Measurements from ENCODE around the gene DNM2. TPM values are rescaled to one million over a fixed set of nuclear protein-coding genes. Genes with fewer than 3 reads are reported as not detected.

Gene DNM2
- total and polyA plus RNA-seq, 2 of the 13 experiments (the other 11 are each of a cell fraction or from before 2014, with no cell fraction given): 41.7 to 59.8 TPM

DNA sequence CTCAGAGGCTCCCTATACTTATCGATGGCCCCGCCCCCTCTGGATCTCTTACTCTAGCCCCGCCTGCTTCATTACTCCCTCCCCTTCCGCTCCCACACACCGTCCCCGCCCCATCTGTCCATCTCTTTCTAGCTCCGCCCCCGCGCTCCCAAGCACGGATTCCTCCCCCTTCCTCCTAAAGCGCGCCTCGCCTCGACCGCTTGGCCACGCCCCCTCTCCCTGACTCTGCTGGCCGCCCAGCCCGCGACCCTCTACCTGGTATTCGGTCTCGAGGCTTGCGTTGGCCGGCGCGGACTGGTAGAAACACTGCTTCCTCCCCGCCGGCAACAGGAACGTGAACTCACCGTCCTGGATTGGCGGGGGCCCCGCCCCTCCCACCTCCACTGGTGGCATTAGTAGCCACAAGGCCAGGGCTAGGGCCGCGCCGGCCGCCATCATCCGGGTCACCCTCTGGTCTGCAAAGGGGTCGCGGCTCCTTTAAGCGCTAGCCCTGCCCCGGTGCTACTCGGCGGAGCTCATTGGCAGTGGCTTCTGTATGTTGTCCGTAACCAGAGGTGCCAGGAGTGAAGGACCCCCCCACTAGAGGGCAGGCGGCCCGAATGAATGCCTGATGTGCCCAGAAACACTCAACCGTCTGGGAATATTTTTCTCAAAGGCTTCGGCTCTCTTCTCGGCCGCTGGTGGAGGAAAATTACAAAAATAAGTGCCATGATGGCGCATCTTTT, 118.0 kb downstream of the DNM2 start, which contains the start of gene TMED1 (continued):
- TF ChIP-seq, protein P1, sequence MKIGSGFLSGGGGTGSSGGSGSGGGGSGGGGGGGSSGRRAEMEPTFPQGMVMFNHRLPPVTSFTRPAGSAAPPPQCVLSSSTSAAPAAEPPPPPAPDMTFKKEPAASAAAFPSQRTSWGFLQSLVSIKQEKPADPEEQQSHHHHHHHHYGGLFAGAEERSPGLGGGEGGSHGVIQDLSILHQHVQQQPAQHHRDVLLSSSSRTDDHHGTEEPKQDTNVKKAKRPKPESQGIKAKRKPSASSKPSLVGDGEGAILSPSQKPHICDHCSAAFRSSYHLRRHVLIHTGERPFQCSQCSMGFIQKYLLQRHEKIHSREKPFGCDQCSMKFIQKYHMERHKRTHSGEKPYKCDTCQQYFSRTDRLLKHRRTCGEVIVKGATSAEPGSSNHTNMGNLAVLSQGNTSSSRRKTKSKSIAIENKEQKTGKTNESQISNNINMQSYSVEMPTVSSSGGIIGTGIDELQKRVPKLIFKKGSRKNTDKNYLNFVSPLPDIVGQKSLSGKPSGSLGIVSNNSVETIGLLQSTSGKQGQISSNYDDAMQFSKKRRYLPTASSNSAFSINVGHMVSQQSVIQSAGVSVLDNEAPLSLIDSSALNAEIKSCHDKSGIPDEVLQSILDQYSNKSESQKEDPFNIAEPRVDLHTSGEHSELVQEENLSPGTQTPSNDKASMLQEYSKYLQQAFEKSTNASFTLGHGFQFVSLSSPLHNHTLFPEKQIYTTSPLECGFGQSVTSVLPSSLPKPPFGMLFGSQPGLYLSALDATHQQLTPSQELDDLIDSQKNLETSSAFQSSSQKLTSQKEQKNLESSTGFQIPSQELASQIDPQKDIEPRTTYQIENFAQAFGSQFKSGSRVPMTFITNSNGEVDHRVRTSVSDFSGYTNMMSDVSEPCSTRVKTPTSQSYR (CRISPR knock-in tag; IDR thresholded peaks at IDR 0.05; ENCODE audit: borderline replicate concordance): no peak
- TF ChIP-seq TAF1 (CRISPR knock-in tag; IDR thresholded peaks at IDR 0.05) (peak; percentile 79), ZBTB3 (CRISPR knock-in tag; IDR thresholded peaks at IDR 0.05; ENCODE audit: borderline replicate concordance, low read depth) (peak; percentile 63; the same call in 1 of the 2 replicates), RBFOX2 (IDR thresholded peaks at IDR 0.05; ENCODE audit: low read depth, low read length) (peak; percentile 94), BRD4 (CRISPR knock-in tag; IDR thresholded peaks at IDR 0.05) (no peak), ZIK1 (CRISPR knock-in tag; IDR thresholded peaks at IDR 0.05; ENCODE audit: borderline replicate concordance, low read depth) (no peak), ONECUT2 (CRISPR knock-in tag; IDR thresholded peaks at IDR 0.05) (no peak), HIVEP1 (CRISPR knock-in tag; IDR thresholded peaks at IDR 0.05) (no peak), YEATS2 (CRISPR knock-in tag; IDR thresholded peaks at IDR 0.05; ENCODE audit: borderline replicate concordance) (peak; percentile 80; the same call in 1 of the 2 replicates), CBFB (CRISPR knock-in tag; IDR thresholded peaks at IDR 0.05) (no peak), ZNF776 (CRISPR knock-in tag; IDR thresholded peaks at IDR 0.05) (peak; percentile 16; the same call in 1 of the 2 replicates), SP5 (CRISPR knock-in tag; IDR thresholded peaks at IDR 0.05; ENCODE audit: borderline replicate concordance, low read depth) (no peak; the same call in 1 of the 2 replicates), ZNF432 (CRISPR knock-in tag; IDR thresholded peaks at IDR 0.05; ENCODE audit: borderline replicate concordance) (no peak), REL (CRISPR knock-in tag; conservative IDR thresholded peaks at IDR 0.05) (peak; percentile 50; the same call in 1 of the 2 replicates), ZFP1 (CRISPR knock-in tag; IDR thresholded peaks at IDR 0.05) (peak; percentile 8; the same call in 1 of the 2 replicates), POLR2A (IDR thresholded peaks at IDR 0.05; ENCODE audit: insufficient read depth in 1 of 2, low read depth in 2 of 2, low read length in 2 of 2) (peak; percentile 60 to 63; a peak in 3 of 4 replicates), KDM4B (CRISPR knock-in tag; IDR thresholded peaks at IDR 0.05) (no peak; the same call in 1 of the 2 replicates), ZNF460 (CRISPR knock-in tag; IDR thresholded peaks at IDR 0.05; ENCODE audit: borderline replicate concordance) (no peak; the same call in 1 of the 2 replicates), ZNF20 (CRISPR knock-in tag; IDR thresholded peaks at IDR 0.05) (no peak)
- TF ChIP-seq, protein P2, sequence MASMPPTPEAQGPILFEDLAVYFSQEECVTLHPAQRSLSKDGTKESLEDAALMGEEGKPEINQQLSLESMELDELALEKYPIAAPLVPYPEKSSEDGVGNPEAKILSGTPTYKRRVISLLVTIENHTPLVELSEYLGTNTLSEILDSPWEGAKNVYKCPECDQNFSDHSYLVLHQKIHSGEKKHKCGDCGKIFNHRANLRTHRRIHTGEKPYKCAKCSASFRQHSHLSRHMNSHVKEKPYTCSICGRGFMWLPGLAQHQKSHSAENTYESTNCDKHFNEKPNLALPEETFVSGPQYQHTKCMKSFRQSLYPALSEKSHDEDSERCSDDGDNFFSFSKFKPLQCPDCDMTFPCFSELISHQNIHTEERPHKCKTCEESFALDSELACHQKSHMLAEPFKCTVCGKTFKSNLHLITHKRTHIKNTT (CRISPR knock-in tag; IDR thresholded peaks at IDR 0.05): no peak
- TF ChIP-seq, protein P3, sequence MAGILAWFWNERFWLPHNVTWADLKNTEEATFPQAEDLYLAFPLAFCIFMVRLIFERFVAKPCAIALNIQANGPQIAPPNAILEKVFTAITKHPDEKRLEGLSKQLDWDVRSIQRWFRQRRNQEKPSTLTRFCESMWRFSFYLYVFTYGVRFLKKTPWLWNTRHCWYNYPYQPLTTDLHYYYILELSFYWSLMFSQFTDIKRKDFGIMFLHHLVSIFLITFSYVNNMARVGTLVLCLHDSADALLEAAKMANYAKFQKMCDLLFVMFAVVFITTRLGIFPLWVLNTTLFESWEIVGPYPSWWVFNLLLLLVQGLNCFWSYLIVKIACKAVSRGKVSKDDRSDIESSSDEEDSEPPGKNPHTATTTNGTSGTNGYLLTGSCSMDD (CRISPR knock-in tag; IDR thresholded peaks at IDR 0.05): no peak
- TF ChIP-seq, protein P4, sequence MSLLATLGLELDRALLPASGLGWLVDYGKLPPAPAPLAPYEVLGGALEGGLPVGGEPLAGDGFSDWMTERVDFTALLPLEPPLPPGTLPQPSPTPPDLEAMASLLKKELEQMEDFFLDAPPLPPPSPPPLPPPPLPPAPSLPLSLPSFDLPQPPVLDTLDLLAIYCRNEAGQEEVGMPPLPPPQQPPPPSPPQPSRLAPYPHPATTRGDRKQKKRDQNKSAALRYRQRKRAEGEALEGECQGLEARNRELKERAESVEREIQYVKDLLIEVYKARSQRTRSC (CRISPR knock-in tag; IDR thresholded peaks at IDR 0.05; ENCODE audit: low read depth): no peak; the same call in 1 of the 2 replicates

Data from HepG2 (cell line).